ENCODE results near the gene ELMO1. TPM values are rescaled to one million over a fixed set of nuclear protein-coding genes. Genes with fewer than 3 reads are reported as not detected.

ELMO1 gene
- total RNA-seq, 1 experiment from 2014 or later, result 7.8 TPM

DNA sequence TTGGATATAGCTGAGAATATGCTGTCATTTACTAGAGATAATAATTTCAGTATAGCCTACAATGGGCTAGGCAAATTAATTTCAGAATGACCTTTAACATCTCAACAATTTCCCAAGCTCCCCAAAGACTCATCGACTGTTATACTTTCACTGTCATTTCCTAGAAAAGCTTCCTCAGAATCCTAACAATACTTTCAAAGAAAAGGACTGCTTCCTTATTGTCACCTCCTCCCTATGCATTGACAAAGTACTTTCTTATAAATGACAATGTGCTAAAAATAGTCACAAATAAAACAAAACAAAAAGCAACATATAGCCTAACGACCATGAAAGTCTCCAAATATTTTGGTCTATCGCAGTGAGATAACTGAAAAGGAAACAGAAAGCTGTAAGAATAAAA lies 272.6 kb downstream of the ELMO1 start:
- H4K91ac ChIP-seq (ENCODE audit: insufficient read length, low read depth, low read length), result no peak overlapping the region
- no peaks in the 10 kb centered on the region for H4K20me1 ChIP-seq (ENCODE audit: control insufficient read depth, insufficient read depth, insufficient read length)
- no peak overlapping the region for H3K9ac ChIP-seq (ENCODE audit: extremely low read depth, insufficient read length, low read length)
- no peak overlapping the region for H2AFZ ChIP-seq (ENCODE audit: low read length)
- TF ChIP-seq, protein P1, sequence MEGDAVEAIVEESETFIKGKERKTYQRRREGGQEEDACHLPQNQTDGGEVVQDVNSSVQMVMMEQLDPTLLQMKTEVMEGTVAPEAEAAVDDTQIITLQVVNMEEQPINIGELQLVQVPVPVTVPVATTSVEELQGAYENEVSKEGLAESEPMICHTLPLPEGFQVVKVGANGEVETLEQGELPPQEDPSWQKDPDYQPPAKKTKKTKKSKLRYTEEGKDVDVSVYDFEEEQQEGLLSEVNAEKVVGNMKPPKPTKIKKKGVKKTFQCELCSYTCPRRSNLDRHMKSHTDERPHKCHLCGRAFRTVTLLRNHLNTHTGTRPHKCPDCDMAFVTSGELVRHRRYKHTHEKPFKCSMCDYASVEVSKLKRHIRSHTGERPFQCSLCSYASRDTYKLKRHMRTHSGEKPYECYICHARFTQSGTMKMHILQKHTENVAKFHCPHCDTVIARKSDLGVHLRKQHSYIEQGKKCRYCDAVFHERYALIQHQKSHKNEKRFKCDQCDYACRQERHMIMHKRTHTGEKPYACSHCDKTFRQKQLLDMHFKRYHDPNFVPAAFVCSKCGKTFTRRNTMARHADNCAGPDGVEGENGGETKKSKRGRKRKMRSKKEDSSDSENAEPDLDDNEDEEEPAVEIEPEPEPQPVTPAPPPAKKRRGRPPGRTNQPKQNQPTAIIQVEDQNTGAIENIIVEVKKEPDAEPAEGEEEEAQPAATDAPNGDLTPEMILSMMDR (conservative IDR thresholded peaks at IDR 0.05), result no peak
- H2BK15ac ChIP-seq (ENCODE audit: low read depth, low read length), result no peak overlapping the region
- Mint-ChIP-seq H3K9me3 (no peaks in the 10 kb centered on the region; a peak in 1 of 5 replicates), H3K27me3 (ENCODE audit: low read depth) (no peaks in the 10 kb centered on the region), H3K36me3 (ENCODE audit: insufficient read depth in 1 of 3, low read depth in 3 of 3) (peaks cover 0 to 2% (median 2%) of the 10 kb centered on the region in 3 experiments; a peak in 5 of 7 replicates), H3K27ac (no peak overlapping the region), H3K4me3 (no peak overlapping the region), H3K4me1 (peaks cover 4 to 5% of the 10 kb centered on the region in 2 experiments)
- no peaks in the 10 kb centered on the region for H3K23me2 ChIP-seq (ENCODE audit: insufficient read length, low read depth, low read length, poor library complexity, severe bottlenecking)
- DNase-seq, result no peak
- no peak overlapping the region for H3K14ac ChIP-seq (ENCODE audit: insufficient read depth, low read length)
- H3K56ac ChIP-seq (ENCODE audit: insufficient read length, low read depth, low read length), result no peak overlapping the region
- no peak overlapping the region for H3K23ac ChIP-seq (ENCODE audit: insufficient read length, low read depth, low read length)
- H4K5ac ChIP-seq (ENCODE audit: insufficient read length, low read depth, low read length), result no peak overlapping the region
- no peaks in the 10 kb centered on the region for H3K9me3 ChIP-seq (ENCODE audit: control insufficient read depth, low read depth, low read length)
- no peaks in the 10 kb centered on the region for H3K4me1 ChIP-seq (ENCODE audit: insufficient read depth, low read length)
- WGBS (ENCODE audit: extremely low coverage, insufficient read length, low lambda C conversion rate), result no CpG with 5 or more reads among the region's 3 CpGs
- no peak overlapping the region for H3K18ac ChIP-seq (ENCODE audit: insufficient read length, low read depth, low read length)
- H2AK5ac ChIP-seq (ENCODE audit: insufficient read length, low read length), result no peak overlapping the region
- H2BK120ac ChIP-seq (ENCODE audit: low read depth, low read length, poor library complexity, severe bottlenecking), result no peak overlapping the region
- no peak overlapping the region for H3K4me2 ChIP-seq (ENCODE audit: insufficient read depth, insufficient read length, low read length)
- no peak overlapping the region for H3K4ac ChIP-seq (ENCODE audit: low read depth, low read length)
- H2BK5ac ChIP-seq (ENCODE audit: insufficient read length, low read length), result no peak overlapping the region
- H2BK20ac ChIP-seq (ENCODE audit: low read depth, low read length, poor library complexity, severe bottlenecking), result no peak overlapping the region
- H3K27me3 ChIP-seq (ENCODE audit: insufficient read depth, low read length), result no peaks in the 10 kb centered on the region
- H3K27ac ChIP-seq (ENCODE audit: insufficient read length, low read depth, low read length), result no peak overlapping the region
- no peaks in the 10 kb centered on the region for H3K79me1 ChIP-seq (ENCODE audit: insufficient read depth, low read depth, low read length, poor library complexity, severe bottlenecking)
- no peak overlapping the region for H3T11ph ChIP-seq (ENCODE audit: low read length)
- no peak overlapping the region for H4K8ac ChIP-seq (replicated peaks; ENCODE audit: insufficient read length, low read depth, low read length)
- no peak overlapping the region for H2BK12ac ChIP-seq (ENCODE audit: insufficient read length, low read depth, low read length)
- H3K79me2 ChIP-seq (ENCODE audit: insufficient read depth, low read length), result no peaks in the 10 kb centered on the region
